Measurements from ENCODE around the gene SLC6A13. TPM values are rescaled to one million over a fixed set of nuclear protein-coding genes. Genes with fewer than 3 reads are reported as not detected.

SLC6A13 gene
- polyA plus RNA-seq, 1 donor from 2014 or later: 1.4 TPM

DNA sequence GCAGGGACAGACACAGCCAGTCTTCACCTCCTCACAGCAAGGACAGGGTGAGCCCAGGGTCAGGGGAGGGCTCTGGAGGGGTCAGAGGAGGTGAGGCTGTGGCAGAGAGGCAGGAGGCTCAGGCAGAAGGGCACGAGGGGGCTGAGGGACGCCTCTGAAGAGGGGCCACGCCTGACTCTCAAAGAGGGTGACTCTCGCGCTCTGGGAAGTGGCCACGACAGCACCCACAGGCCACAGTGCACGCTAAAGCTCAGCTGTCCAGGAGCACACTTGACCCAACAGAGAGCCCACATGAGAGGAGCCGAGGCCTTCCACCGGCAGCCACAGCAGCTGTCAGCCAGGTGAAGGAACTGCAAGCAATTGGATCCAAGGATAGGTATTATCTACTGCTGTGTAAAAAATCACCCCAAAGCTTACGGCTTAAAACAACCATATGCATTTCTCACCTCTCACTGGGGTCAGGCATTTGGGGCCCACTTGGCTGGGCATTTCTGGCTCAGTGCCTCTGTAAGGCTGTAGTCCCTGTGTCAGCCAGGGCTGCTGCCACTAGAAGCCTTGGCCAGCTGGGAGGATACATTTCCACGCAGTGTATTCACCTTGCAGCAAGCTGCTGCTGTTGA lies 76.5 kb downstream of the SLC6A13 start:
- no peaks in the 10 kb centered on the region for H3K9me2 ChIP-seq (ENCODE audit: insufficient read depth, low read length)
- H3K9ac ChIP-seq (ENCODE audit: low read length): no peak overlapping the region
- no peaks in the 10 kb centered on the region for H4K20me1 ChIP-seq (ENCODE audit: insufficient read depth)
- H3F3A ChIP-seq (ENCODE audit: insufficient read depth, low read length, poor library complexity, severe bottlenecking): no peaks in the 10 kb centered on the region
- no peaks in the 10 kb centered on the region for H3K27me3 ChIP-seq (ENCODE audit: insufficient read depth, low read depth, low read length)
- no peak overlapping the region for H2AFZ ChIP-seq (ENCODE audit: low read depth, low read length)
- H3K9me3 ChIP-seq (ENCODE audit: low read length): no peaks in the 10 kb centered on the region
- H3K27ac ChIP-seq (ENCODE audit: low read length): no peak overlapping the region
- no peak overlapping the region for H3K4me3 ChIP-seq (ENCODE audit: low read length)
- no peaks in the 10 kb centered on the region for H3K79me2 ChIP-seq (replicated peaks; ENCODE audit: insufficient read depth, low read length)
- no peaks in the 10 kb centered on the region for H3K36me3 ChIP-seq (ENCODE audit: insufficient read depth, low read length)
- TF ChIP-seq, protein P1, sequence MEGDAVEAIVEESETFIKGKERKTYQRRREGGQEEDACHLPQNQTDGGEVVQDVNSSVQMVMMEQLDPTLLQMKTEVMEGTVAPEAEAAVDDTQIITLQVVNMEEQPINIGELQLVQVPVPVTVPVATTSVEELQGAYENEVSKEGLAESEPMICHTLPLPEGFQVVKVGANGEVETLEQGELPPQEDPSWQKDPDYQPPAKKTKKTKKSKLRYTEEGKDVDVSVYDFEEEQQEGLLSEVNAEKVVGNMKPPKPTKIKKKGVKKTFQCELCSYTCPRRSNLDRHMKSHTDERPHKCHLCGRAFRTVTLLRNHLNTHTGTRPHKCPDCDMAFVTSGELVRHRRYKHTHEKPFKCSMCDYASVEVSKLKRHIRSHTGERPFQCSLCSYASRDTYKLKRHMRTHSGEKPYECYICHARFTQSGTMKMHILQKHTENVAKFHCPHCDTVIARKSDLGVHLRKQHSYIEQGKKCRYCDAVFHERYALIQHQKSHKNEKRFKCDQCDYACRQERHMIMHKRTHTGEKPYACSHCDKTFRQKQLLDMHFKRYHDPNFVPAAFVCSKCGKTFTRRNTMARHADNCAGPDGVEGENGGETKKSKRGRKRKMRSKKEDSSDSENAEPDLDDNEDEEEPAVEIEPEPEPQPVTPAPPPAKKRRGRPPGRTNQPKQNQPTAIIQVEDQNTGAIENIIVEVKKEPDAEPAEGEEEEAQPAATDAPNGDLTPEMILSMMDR (IDR thresholded peaks at IDR 0.05; ENCODE audit: poor library complexity, severe bottlenecking): no peak
- no peak for TF ChIP-seq POLR2AphosphoS5 (IDR thresholded peaks at IDR 0.05)
- TF ChIP-seq EP300 (conservative IDR thresholded peaks at IDR 0.05; ENCODE audit: poor library complexity, severe bottlenecking): no peak
- TF ChIP-seq EZH2 (IDR thresholded peaks at IDR 0.05; ENCODE audit: borderline replicate concordance, insufficient read depth, low read length, poor library complexity, severe bottlenecking): no peak
- no peak overlapping the region for H3K4me2 ChIP-seq (ENCODE audit: low read length)

DNA sequence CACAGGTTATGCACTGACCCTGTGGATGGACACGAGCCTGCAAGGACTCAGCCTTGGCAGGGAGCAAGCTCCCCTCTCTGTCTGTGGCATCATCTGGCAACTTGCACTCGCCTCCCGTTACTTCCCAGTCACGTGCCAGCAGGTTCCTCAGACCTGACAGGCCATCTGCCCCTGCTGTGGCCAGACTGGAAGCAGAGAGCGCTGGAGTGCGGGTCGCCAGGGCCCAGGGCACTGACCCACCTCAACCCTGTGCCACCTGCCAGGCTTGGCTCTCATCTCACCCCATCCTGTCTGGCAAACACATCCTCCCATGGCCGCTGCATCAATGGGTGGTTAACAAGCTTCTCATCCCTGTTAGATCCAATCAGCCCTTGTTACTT lies 77.1 kb downstream of the SLC6A13 start:
- Histone ChIP-seq H2AFZ (ENCODE audit: low read depth, low read length) (no peak overlapping the region), H3F3A (ENCODE audit: insufficient read depth, low read length, poor library complexity, severe bottlenecking) (no peaks in the 10 kb centered on the region), H3K9ac (ENCODE audit: low read length) (no peak overlapping the region), H3K4me2 (ENCODE audit: low read length) (no peak overlapping the region), H3K79me2 (replicated peaks; ENCODE audit: insufficient read depth, low read length) (no peaks in the 10 kb centered on the region), H4K20me1 (ENCODE audit: insufficient read depth) (no peaks in the 10 kb centered on the region), H3K9me3 (ENCODE audit: low read length) (no peaks in the 10 kb centered on the region), H3K27ac (ENCODE audit: low read length) (no peak overlapping the region), H3K36me3 (ENCODE audit: insufficient read depth, low read length) (no peaks in the 10 kb centered on the region), H3K9me2 (ENCODE audit: insufficient read depth, low read length) (no peaks in the 10 kb centered on the region), H3K4me3 (ENCODE audit: low read length) (no peak overlapping the region), H3K27me3 (ENCODE audit: insufficient read depth, low read depth, low read length) (no peaks in the 10 kb centered on the region)
- no peak for TF ChIP-seq POLR2AphosphoS5 (IDR thresholded peaks at IDR 0.05)
- TF ChIP-seq EZH2 (IDR thresholded peaks at IDR 0.05; ENCODE audit: borderline replicate concordance, insufficient read depth, low read length, poor library complexity, severe bottlenecking): no peak
- no peak for TF ChIP-seq TAF1 (IDR thresholded peaks at IDR 0.05; ENCODE audit: low read depth)

GRCh38 chr12:184811-185575 lies 77.6 kb downstream of the SLC6A13 start:
- Histone ChIP-seq H3K36me3 (ENCODE audit: insufficient read depth, low read length) (no peaks in the 10 kb centered on the region), H3F3A (ENCODE audit: insufficient read depth, low read length, poor library complexity, severe bottlenecking) (no peaks in the 10 kb centered on the region), H3K9ac (ENCODE audit: low read length) (no peak overlapping the region), H3K27me3 (ENCODE audit: insufficient read depth, low read depth, low read length) (no peaks in the 10 kb centered on the region), H3K9me3 (ENCODE audit: low read length) (no peaks in the 10 kb centered on the region), H3K4me3 (ENCODE audit: low read length) (no peak overlapping the region), H4K20me1 (ENCODE audit: insufficient read depth) (no peaks in the 10 kb centered on the region), H3K9me2 (ENCODE audit: insufficient read depth, low read length) (no peaks in the 10 kb centered on the region), H3K4me2 (ENCODE audit: low read length) (no peak overlapping the region), H2AFZ (ENCODE audit: low read depth, low read length) (no peak overlapping the region), H3K79me2 (replicated peaks; ENCODE audit: insufficient read depth, low read length) (no peaks in the 10 kb centered on the region), H3K27ac (ENCODE audit: low read length) (no peak overlapping the region)
- TF ChIP-seq TAF1 (IDR thresholded peaks at IDR 0.05; ENCODE audit: low read depth): no peak
- TF ChIP-seq RAD21 (conservative IDR thresholded peaks at IDR 0.05): no peak
- TF ChIP-seq MXI1 (conservative IDR thresholded peaks at IDR 0.05; ENCODE audit: poor library complexity, severe bottlenecking): no peak
- no peak for TF ChIP-seq EP300 (conservative IDR thresholded peaks at IDR 0.05; ENCODE audit: poor library complexity, severe bottlenecking)

Data from neural cell (in vitro differentiated cells).